Left ventricle myocardium inferior (tissue), 1 donor: Measurements from ENCODE around the gene GPR39. TPM values are rescaled to one million over a fixed set of nuclear protein-coding genes. Genes with fewer than 3 reads are reported as not detected.

Source experiments
- DNase-seq: peaks from one replicate; pipeline ENCODE4 v3.0.0-alpha.2; 2020
- H3K27ac ChIP-seq: fragments of 200-600 bp; replicated peaks from 2 replicates; pipeline ENCODE4 v1.8.0; 2021
- H3K27me3 ChIP-seq: fragments of 200-600 bp; 2 replicates; pipeline ENCODE4 v1.8.0; 2021; ENCODE audit warnings: low read depth
- H3K36me3 ChIP-seq: fragments of 200-600 bp; 2 replicates; pipeline ENCODE4 v1.8.0; 2021
- H3K4me1 ChIP-seq: fragments of 200-600 bp; 2 replicates; pipeline ENCODE4 v1.8.0; 2021
- H3K4me3 ChIP-seq: fragments of 200-600 bp; 2 replicates; pipeline ENCODE4 v1.8.0; 2021; ENCODE audit warnings: mild to moderate bottlenecking, moderate library complexity
- H3K9me3 ChIP-seq: fragments of 200-600 bp; replicated peaks from 2 replicates; pipeline ENCODE4 v1.8.0; 2021
- CTCF ChIP-seq: fragments of 200-600 bp; IDR thresholded peaks from 2 replicates; pipeline ENCODE4 v1.8.0; 2021; ENCODE audit warnings: antibody characterized with exemption, mild to moderate bottlenecking, borderline replicate concordance
- intact Hi-C: fragments of 100-400 bp; cut with micrococcal nuclease; formaldehyde crosslinking; loops from one replicate; pipeline ENCODE4 v1.11.0; 2022
- total RNA-seq: library from RNA; stranded (reverse); fragmentation: NEBNext Ultra II Directional; extraction: Animal tissue kit (Norgen Biotek cat#: 25700); gene quantifications from one replicate; pipeline ENCODE4 v1.2.1, GENCODE V29; 2021
- donor health status: DM: no; HTN: yes; CAD: no; lungs with severe emphysema.

The GPR39 gene
- total RNA-seq, 1 donor from 2014 or later: not detected

- DNase-seq: no peak
- Histone ChIP-seq H3K27me3 (peaks cover 4% of the 10 kb centered on the region), H3K4me3 (no peak overlapping the region), H3K4me1 (peaks cover 15% of the 10 kb centered on the region), H3K9me3 (no peaks in the 10 kb centered on the region), H3K36me3 (no peaks in the 10 kb centered on the region), H3K27ac (no peak overlapping the region)
- intact Hi-C loops: no loop called here
- TF ChIP-seq CTCF: no peak
Measured at GRCh38 chr2:132640116-132640515, 223.5 kb downstream of the GPR39 start.

GRCh38 chr2:132641819-132642218, 225.2 kb downstream of the GPR39 start:
- no peak overlapping the region for H3K27ac ChIP-seq
- no peak for DNase-seq
- no peak for TF ChIP-seq CTCF
- no peak overlapping the region for H3K4me3 ChIP-seq
- H3K9me3 ChIP-seq: no peaks in the 10 kb centered on the region
- no peaks in the 10 kb centered on the region for H3K36me3 ChIP-seq
- intact Hi-C loops: no loop called here
- H3K27me3 ChIP-seq: peaks cover 21% of the 10 kb centered on the region
- peaks cover 8% of the 10 kb centered on the region for H3K4me1 ChIP-seq

DNA sequence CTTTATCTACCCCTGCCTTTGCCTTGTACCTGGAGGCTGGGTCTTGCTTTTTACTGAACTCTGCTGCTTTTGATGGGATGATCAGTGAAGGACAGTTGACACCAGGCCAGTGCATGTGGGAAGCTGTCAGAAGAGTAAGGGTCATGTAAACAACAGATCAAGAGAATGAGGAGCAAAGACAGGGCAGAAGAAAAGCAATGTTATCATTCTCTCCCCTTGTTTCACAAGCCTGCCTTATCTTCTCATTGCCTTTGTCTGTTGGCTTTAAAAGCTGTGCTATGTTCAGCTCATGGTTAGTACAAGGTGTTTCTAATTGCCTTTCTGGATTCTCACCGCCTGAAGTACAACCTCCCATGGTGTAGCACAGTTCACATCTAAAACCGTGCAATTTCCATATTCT, 225.8 kb downstream of the GPR39 start:
- H3K4me1 ChIP-seq: peaks cover 8% of the 10 kb centered on the region
- DNase-seq: no peak
- no peak for TF ChIP-seq CTCF
- H3K4me3 ChIP-seq: no peak overlapping the region
- intact Hi-C loops: no loop called here
- no peak overlapping the region for H3K27ac ChIP-seq
- no peaks in the 10 kb centered on the region for H3K36me3 ChIP-seq
- peaks cover 26% of the 10 kb centered on the region for H3K27me3 ChIP-seq
- no peaks in the 10 kb centered on the region for H3K9me3 ChIP-seq

DNA sequence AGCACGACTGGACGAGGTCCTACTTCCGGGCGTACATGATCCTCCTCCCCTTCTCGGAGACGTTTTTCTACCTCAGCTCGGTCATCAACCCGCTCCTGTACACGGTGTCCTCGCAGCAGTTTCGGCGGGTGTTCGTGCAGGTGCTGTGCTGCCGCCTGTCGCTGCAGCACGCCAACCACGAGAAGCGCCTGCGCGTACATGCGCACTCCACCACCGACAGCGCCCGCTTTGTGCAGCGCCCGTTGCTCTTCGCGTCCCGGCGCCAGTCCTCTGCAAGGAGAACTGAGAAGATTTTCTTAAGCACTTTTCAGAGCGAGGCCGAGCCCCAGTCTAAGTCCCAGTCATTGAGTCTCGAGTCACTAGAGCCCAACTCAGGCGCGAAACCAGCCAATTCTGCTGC, 228.6 kb downstream of the GPR39 start:
- TF ChIP-seq CTCF: no peak
- H3K27ac ChIP-seq: no peak overlapping the region
- peaks cover 8% of the 10 kb centered on the region for H3K4me1 ChIP-seq
- DNase-seq: no peak
- intact Hi-C loops: no loop called here
- H3K36me3 ChIP-seq: no peaks in the 10 kb centered on the region
- no peak overlapping the region for H3K4me3 ChIP-seq
- peaks cover 48% of the 10 kb centered on the region for H3K27me3 ChIP-seq
- no peaks in the 10 kb centered on the region for H3K9me3 ChIP-seq

GRCh38 chr2:132645722-132646539, 229.3 kb downstream of the GPR39 start:
- DNase-seq: no peak
- no peaks in the 10 kb centered on the region for H3K36me3 ChIP-seq
- peaks cover 48% of the 10 kb centered on the region for H3K27me3 ChIP-seq
- H3K4me1 ChIP-seq: peaks cover 8% of the 10 kb centered on the region
- H3K4me3 ChIP-seq: no peak overlapping the region
- H3K27ac ChIP-seq: no peak overlapping the region
- no peak for TF ChIP-seq CTCF
- no peaks in the 10 kb centered on the region for H3K9me3 ChIP-seq
- intact Hi-C loops: no loop called here
